OCI-LY3 (cell line): ENCODE data around the gene MTHFSD.

ENCODE experiments used
- CTCF ChIP-seq: fragments of 200-600, 300-600 bp; sonication (generic); IDR thresholded peaks from 2 replicates; pipeline ENCODE4 v1.5.1; 2014; ENCODE audit warnings: antibody characterized with exemption, low read length, low read depth
- EZH2phosphoT487 ChIP-seq: fragments of 200-600 bp; shearing (Covaris generic); IDR thresholded peaks from 2 replicates; pipeline ENCODE4 v1.6.1; 2018; ENCODE audit warnings: antibody characterized with exemption, mixed run types, low read depth

DNA sequence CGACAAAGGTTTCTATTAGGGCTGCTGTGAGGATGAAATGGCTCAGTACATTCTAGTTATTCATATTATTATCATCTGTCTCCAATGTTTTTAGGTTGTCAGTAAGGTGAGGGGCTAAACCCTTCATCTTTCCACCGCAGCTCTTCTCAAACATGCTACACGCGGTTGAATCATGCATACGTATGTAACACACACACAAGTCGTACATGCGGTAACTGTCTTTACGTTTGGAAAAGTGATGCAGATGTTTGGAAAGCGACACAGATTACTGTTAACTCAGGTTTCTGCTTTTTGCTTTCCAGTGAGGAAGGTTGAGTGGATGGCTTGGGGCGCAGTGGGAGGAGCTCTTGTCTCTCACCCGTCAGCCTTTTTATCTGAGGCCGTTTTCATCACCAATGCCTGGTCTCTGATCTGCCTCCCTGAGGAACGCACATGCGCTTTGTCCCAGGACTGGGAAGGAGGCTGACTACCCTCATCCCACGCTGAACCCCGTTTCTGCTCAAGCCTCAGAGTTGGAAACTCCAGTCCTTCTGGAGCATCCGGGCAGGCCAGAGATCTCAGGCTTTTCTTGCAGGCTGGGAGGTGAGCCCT, 20.2 kb upstream of the MTHFSD start:
- TF ChIP-seq CTCF (no peak), EZH2phosphoT487 (no peak)
